GM21526 (cell line): Measurements from ENCODE around the gene NTRK3.

Experiments used
- ATAC-seq: cut with Tn5 transposase; IDR thresholded peaks from one replicate; pipeline ENCODE4 v1.9.1; 2021; ENCODE audit warnings: moderate library complexity; ENCODE audit not compliant: unreplicated experiment, low FRiP score

The NTRK3 gene

DNA sequence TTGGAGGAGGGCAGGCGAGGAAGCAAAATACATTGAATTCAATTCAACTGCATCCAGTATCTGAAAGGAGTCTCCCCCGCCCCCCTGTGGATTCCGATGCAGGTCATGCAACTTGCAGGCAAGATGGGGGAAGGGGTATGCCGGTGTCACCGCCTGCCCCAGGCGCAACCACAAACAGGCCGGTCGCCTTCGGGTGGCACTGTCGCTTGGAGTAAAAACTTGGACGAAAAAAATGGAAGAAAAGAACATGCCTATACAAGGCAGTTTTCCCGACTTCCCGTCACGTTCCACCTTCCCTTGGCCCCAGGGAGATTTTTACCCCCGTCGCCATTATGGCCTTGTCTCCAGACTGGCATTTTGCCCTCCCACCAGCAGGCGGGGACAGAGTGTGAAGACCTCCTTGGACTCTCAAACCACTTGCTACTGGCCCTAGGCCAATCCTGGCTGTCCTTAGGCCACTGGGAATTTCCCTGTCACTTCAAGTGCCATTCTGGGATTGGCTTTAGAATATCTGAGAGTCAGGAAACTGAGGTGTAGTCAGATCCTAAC is 1.6 kb upstream of the NTRK3 start:
- no peak for ATAC-seq

GRCh38 chr15:88257311-88258092 is 963 bp upstream of the NTRK3 start:
- ATAC-seq: no peak

DNA sequence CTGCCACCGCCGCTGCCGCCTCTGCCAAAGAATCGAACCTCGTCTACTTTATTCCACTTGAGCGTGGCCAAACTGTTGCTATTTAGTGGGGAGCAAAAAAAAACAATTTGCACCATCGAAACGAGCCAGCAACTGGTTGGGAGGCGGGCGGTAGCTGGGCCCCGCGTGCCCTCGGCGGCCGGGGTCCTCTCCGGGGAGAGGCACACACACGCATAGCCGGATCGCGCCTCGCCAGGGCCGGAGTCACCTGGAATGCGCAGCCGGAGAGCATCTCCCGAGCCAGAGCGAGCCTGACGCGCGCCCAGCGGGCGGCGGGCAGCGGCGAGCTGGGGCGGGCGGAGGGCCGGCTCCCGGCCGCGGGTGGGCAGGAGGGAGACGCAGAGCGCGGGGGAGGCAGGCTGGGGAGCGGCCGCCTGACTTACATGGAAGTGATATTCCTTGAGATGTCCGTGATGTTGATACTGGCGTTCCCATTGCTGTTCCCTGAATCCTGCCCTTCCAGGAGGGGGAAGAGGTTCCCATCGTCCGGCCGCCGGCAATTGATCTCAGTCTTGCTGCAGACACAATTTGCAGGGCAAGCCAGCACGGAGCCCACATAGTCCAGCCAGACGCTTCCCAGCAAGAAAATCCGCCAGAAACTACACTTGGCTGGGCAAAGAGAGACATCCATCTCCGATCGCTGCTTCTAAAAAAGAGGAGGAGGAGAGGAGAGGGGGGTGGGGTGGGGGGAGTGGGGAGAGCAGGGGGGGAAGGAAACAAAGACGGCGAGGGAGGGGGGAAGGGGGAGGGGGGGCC is 858 bp downstream of the NTRK3 start:
- ATAC-seq: no peak

DNA sequence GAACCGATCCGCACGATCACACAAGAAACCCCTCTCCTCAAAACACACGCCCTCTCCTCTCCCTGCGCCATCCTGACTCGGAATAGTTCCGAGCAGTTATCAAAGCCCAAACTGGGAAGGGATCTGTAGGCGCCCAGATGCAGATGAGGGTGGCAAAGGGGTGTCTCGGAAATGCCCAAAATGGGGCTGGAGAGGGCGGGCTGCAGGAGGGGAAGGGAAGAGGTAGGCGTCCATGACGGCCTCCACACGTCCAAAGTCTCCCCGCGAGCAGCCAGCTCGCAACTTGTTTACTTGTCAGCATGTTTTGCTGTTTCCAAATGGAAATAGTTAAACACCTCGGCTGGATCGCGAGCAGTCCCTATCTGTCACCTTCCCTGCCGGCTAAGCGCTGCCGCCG is 1.5 kb downstream of the NTRK3 start:
- no peak for ATAC-seq

GRCh38 chr15:88252441-88252840 is 4.1 kb downstream of the NTRK3 start:
- no peak for ATAC-seq

GRCh38 chr15:88250826-88251225 is 5.7 kb downstream of the NTRK3 start:
- no peak for ATAC-seq

GRCh38 chr15:88249220-88249619 is 7.3 kb downstream of the NTRK3 start:
- no peak for ATAC-seq

GRCh38 chr15:88247914-88248313 is 8.6 kb downstream of the NTRK3 start:
- no peak for ATAC-seq

DNA sequence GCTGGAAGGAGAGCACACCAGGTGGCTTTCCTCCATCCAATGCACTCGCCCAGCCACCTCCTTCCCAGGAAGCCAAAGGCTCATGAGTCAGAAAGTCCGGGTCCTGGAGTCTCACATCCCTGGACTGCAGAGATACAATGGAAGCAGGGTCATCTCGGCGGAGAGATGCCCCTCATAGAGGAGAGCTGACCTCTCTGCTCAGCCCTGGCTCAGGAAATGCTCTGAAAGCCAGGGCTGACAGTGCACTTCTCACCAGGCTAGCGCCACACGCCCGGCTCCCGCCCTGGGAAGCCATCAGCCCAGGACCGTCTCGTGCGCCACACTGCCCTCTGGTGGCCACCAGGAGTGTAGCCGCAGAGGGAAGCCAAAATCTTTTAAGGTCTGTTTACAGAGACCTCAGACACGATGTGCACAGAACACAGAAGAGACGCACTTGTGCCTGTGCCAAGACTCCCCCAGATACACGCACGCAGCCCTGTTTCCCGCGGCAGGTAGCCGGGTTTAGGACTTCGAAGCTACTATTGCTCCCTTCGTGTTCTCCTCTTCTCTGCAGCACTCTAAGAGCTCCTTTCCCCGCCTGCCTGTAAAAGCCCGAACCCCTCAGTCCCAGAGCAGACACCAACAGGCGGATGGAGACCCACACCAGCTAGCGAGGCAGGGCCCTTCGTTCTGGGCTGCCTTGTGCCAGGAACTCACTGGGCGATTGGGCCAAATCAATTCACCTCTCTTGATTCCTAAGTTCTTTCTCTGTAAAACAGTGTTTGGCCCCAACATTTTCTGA is 9.7 kb downstream of the NTRK3 start:
- peak; percentile 80 for ATAC-seq

- ATAC-seq: no peak
Observed at GRCh38 chr15:88246081-88246480, 10.5 kb downstream of the NTRK3 start.

- peak; percentile 52 for ATAC-seq
Observed at GRCh38 chr15:88243895-88244787, 12.4 kb downstream of the NTRK3 start.

- no peak for ATAC-seq
Observed at GRCh38 chr15:88242586-88243555, 13.7 kb downstream of the NTRK3 start.

DNA sequence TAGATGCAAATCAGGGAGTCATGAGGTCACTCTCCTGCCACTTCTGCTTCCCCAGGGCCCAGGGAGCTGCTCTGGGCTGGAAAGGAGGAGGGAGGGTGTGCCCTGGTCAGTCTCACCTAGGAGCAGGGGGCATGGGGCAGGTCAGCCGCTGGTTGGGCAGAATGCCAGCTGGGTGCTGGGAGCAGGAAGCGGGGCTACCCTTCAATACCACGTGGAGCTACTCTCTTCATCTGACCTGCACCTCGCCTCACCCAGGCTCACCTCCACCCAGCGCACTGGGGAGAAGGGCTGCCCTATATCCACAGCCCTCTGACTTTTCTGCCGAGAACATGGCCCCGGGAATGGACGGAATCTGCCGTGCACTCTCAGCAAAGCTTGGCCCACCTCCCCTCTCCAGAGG is 15.1 kb downstream of the NTRK3 start:
- no peak for ATAC-seq

- no peak for ATAC-seq
Observed at GRCh38 chr15:88241060-88241459, 15.5 kb downstream of the NTRK3 start.

GRCh38 chr15:88239594-88239993 is 16.9 kb downstream of the NTRK3 start:
- no peak for ATAC-seq

DNA sequence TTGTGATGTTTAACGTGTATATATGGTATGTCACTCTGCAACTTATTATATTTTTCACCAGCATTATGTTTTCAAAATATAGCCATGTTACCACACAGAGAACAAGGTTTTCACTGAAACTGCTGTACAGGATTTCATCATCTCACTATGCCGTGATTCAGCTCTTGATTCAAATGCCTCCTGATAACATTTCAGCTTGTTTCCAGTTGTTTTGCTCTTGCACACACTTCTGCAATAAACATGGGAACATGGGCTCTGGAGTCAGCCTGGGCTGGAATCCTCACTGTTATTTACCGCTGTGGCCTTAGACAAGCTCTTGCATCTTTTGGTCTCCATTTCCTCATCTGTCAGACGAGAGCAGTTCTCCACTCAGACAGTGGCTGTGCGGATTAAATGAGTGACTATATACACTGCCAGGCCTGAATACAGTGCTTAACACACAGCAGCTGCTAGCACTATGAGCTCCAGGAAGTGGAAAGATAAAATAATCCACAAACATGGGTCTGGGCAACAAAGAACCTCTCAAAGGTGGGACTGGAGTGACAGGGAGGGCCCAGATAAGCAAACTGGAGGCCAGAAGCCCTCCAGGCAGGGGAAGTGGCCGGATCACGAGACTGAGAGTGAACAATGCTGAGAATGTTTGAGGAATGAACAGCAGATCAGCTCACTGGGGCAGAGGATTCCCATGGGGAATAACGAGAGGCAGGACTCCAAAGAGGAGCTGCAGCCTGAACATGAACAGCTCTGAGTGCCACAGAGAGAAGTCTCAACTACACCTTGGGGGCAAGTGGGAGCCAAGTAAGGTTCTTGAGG is 17.7 kb downstream of the NTRK3 start:
- no peak for ATAC-seq

- ATAC-seq: no peak
Observed at GRCh38 chr15:88234711-88235110, 21.8 kb downstream of the NTRK3 start.

GRCh38 chr15:88233921-88234320 is 22.6 kb downstream of the NTRK3 start:
- ATAC-seq: no peak
